DMS153 treated with DMSO at 0.1 percent for 48 hours (cell line): ENCODE results near the gene CCL26.
"Not testable (repeated sequence)": the region's sequence is repeated elsewhere in the genome, so short reads cannot be mapped to it uniquely, and the experiment has no call there.

Source experiments
- DNase-seq: peaks from one replicate; lab custom pipeline; 2025; ENCODE audit not compliant: unreplicated experiment; lab: John Stamatoyannopoulos, UW

The CCL26 gene

GRCh38 chr7:75793676-75794075 lies 21.7 kb upstream of the CCL26 start:
- DNase-seq, result no peak

GRCh38 chr7:75792567-75792966 lies 20.6 kb upstream of the CCL26 start:
- DNase-seq, result not testable (repeated sequence)

GRCh38 chr7:75789361-75789924 lies 17.4 kb upstream of the CCL26 start:
- DNase-seq, result no peak

GRCh38 chr7:75788154-75788847 lies 16.3 kb upstream of the CCL26 start:
- DNase-seq, result not testable (repeated sequence)

- not testable (repeated sequence) for DNase-seq
Observed at GRCh38 chr7:75783058-75783457, 11.0 kb upstream of the CCL26 start.

GRCh38 chr7:75780647-75781273 lies 8.7 kb upstream of the CCL26 start:
- not testable (repeated sequence) for DNase-seq

- DNase-seq, result not testable (repeated sequence)
Observed at GRCh38 chr7:75779516-75779915, 7.5 kb upstream of the CCL26 start.

GRCh38 chr7:75779035-75779434 lies 7.0 kb upstream of the CCL26 start:
- DNase-seq, result not testable (repeated sequence)

- DNase-seq, result no peak
Observed at GRCh38 chr7:75776295-75776971, 4.4 kb upstream of the CCL26 start.

GRCh38 chr7:75773958-75774357 lies 1.9 kb upstream of the CCL26 start:
- DNase-seq, result not testable (repeated sequence)

- DNase-seq, result no peak
Observed at GRCh38 chr7:75771224-75771623, 787 bp downstream of the CCL26 start.

GRCh38 chr7:75762350-75762917 lies 9.6 kb downstream of the CCL26 start:
- DNase-seq, result peak; percentile 24

GRCh38 chr7:75761801-75762200 lies 10.2 kb downstream of the CCL26 start:
- DNase-seq, result not testable (repeated sequence)

- no peak for DNase-seq
Observed at GRCh38 chr7:75758491-75758890, 13.5 kb downstream of the CCL26 start.

- DNase-seq, result no peak
Observed at GRCh38 chr7:75757860-75758259, 14.2 kb downstream of the CCL26 start.

- no peak for DNase-seq
Observed at GRCh38 chr7:75756991-75757676, 14.9 kb downstream of the CCL26 start.

GRCh38 chr7:75756206-75756990 lies 15.6 kb downstream of the CCL26 start:
- DNase-seq, result no peak

GRCh38 chr7:75743455-75743859 lies 28.6 kb downstream of the CCL26 start:
- no peak for DNase-seq

- DNase-seq, result peak; percentile 11
Observed at GRCh38 chr7:75740846-75741497, 31.0 kb downstream of the CCL26 start.
